KOPT-K1 (cell line): ENCODE data around the gene FITM1.
A peak's percentile ranks its signal among the peaks of the same experiment; 100 is the strongest.

Experiments
- H3K27ac ChIP-seq: fragments of 200-600 bp; sonication (generic); 2 replicates; pipeline ENCODE4 v1.5.1; 2016; ENCODE audit warnings: antibody characterized with exemption, mild to moderate bottlenecking, low read depth, low read length; ENCODE audit not compliant: poor library complexity, severe bottlenecking
- H3K36me3 ChIP-seq: fragments of 200-600 bp; sonication (generic); 2 replicates; pipeline ENCODE4 v1.5.1; 2017; ENCODE audit warnings: antibody characterized with exemption, mild to moderate bottlenecking, low read length, moderate library complexity; ENCODE audit not compliant: insufficient read depth
- H3K9me3 ChIP-seq: fragments of 200-600 bp; sonication (generic); 2 replicates; pipeline ENCODE4 v1.5.1; 2017; ENCODE audit warnings: antibody characterized with exemption, low read length, mild to moderate bottlenecking; ENCODE audit not compliant: insufficient read depth, poor library complexity, severe bottlenecking

Gene FITM1

GRCh38 chr14:24106672-24107271 is 23.7 kb upstream of the FITM1 start:
- no peak overlapping the region for H3K27ac ChIP-seq
- no peaks in the 10 kb centered on the region for H3K9me3 ChIP-seq
- no peaks in the 10 kb centered on the region for H3K36me3 ChIP-seq

GRCh38 chr14:24108336-24108874 is 22.1 kb upstream of the FITM1 start:
- Histone ChIP-seq H3K36me3 (no peaks in the 10 kb centered on the region), H3K9me3 (no peaks in the 10 kb centered on the region), H3K27ac (peak overlapping the region; percentile 54)

GRCh38 chr14:24110060-24110459 is 20.4 kb upstream of the FITM1 start:
- no peaks in the 10 kb centered on the region for H3K36me3 ChIP-seq
- H3K27ac ChIP-seq, result no peak overlapping the region
- H3K9me3 ChIP-seq, result no peaks in the 10 kb centered on the region

- Histone ChIP-seq H3K27ac (no peak overlapping the region), H3K36me3 (no peaks in the 10 kb centered on the region), H3K9me3 (no peaks in the 10 kb centered on the region)
Observed at GRCh38 chr14:24110523-24110922, 19.9 kb upstream of the FITM1 start.

GRCh38 chr14:24113379-24113800 is 17.1 kb upstream of the FITM1 start:
- Histone ChIP-seq H3K9me3 (no peaks in the 10 kb centered on the region), H3K27ac (peak overlapping the region; percentile 96), H3K36me3 (peaks cover 24% of the 10 kb centered on the region)

GRCh38 chr14:24113801-24114531 is 16.5 kb upstream of the FITM1 start:
- Histone ChIP-seq H3K9me3 (no peaks in the 10 kb centered on the region), H3K27ac (peak overlapping the region; percentile 96), H3K36me3 (peaks cover 30% of the 10 kb centered on the region)

GRCh38 chr14:24114532-24115421 is 15.7 kb upstream of the FITM1 start, which contains the start of the genes DCAF11 and NRL:
Gene DCAF11, plus strand, starts transcription at chr14:24114777. Its CDS starts 818 bp downstream, at chr14:24115595.
Gene NRL, minus strand, starts transcription at chr14:24114949. Its CDS starts 32,101 bp downstream, at chr14:24082848.
- H3K36me3 ChIP-seq, result peaks cover 38% of the 10 kb centered on the region
- H3K27ac ChIP-seq, result peak within 1 kb of the TSS; percentile 96
- no peaks in the 10 kb centered on the region for H3K9me3 ChIP-seq

GRCh38 chr14:24115422-24116127 is 14.9 kb upstream of the FITM1 start:
- peaks cover 43% of the 10 kb centered on the region for H3K36me3 ChIP-seq
- H3K9me3 ChIP-seq, result no peaks in the 10 kb centered on the region
- H3K27ac ChIP-seq, result peak overlapping the region; percentile 96

GRCh38 chr14:24116128-24116814 is 14.2 kb upstream of the FITM1 start:
- no peaks in the 10 kb centered on the region for H3K9me3 ChIP-seq
- no peak overlapping the region for H3K27ac ChIP-seq
- H3K36me3 ChIP-seq, result peaks cover 50% of the 10 kb centered on the region

GRCh38 chr14:24117179-24117578 is 13.3 kb upstream of the FITM1 start:
- Histone ChIP-seq H3K9me3 (no peaks in the 10 kb centered on the region), H3K27ac (no peak overlapping the region), H3K36me3 (peaks cover 59% of the 10 kb centered on the region)

- Histone ChIP-seq H3K36me3 (peaks cover 81% of the 10 kb centered on the region), H3K9me3 (no peaks in the 10 kb centered on the region), H3K27ac (no peak overlapping the region)
Observed at GRCh38 chr14:24119691-24120090, 10.8 kb upstream of the FITM1 start.

GRCh38 chr14:24121210-24121609 is 9.2 kb upstream of the FITM1 start:
- Histone ChIP-seq H3K9me3 (no peaks in the 10 kb centered on the region), H3K36me3 (peaks cover 79% of the 10 kb centered on the region)

GRCh38 chr14:24122416-24122815 is 8.0 kb upstream of the FITM1 start:
- H3K9me3 ChIP-seq, result no peaks in the 10 kb centered on the region
- no peak overlapping the region for H3K27ac ChIP-seq
- H3K36me3 ChIP-seq, result peaks cover 67% of the 10 kb centered on the region

More at GRCh38 chr14:24121210-24121609, 9.2 kb upstream of the FITM1 start:
- H3K27ac ChIP-seq, result no peak overlapping the region

- Histone ChIP-seq H3K9me3 (no peaks in the 10 kb centered on the region), H3K27ac (no peak overlapping the region), H3K36me3 (peaks cover 62% of the 10 kb centered on the region)
Observed at GRCh38 chr14:24122898-24123297, 7.6 kb upstream of the FITM1 start.
